DOHH2 (cell line): ENCODE measurements around the gene SNX33.

Source experiments
- CTCF ChIP-seq: fragments of 200-600 bp; sonication (generic); IDR thresholded peaks from one replicate; pipeline ENCODE4 v1.5.1; 2014; ENCODE audit warnings: antibody characterized with exemption, mild to moderate bottlenecking, low read depth, low read length; ENCODE audit not compliant: poor library complexity, severe bottlenecking
- EZH2phosphoT487 ChIP-seq: fragments of 200-600 bp; sonication (generic); IDR thresholded peaks from 2 replicates; pipeline ENCODE4 v1.6.1; 2017; ENCODE audit warnings: borderline replicate concordance, mild to moderate bottlenecking, antibody characterized with exemption, low read length, moderate library complexity, mixed read lengths

GRCh38 chr15:75684648-75685047 lies 36.9 kb downstream of the SNX33 start:
- no peak for TF ChIP-seq CTCF
- TF ChIP-seq EZH2phosphoT487 = no peak
